ENCODE measurements around the gene CSMD2.
A peak's percentile ranks its signal among the peaks of the same experiment; 100 is the strongest.
"Not testable (repeated sequence)": the region's sequence is repeated elsewhere in the genome, so short reads cannot be mapped to it uniquely, and the experiment has no call there.

CSMD2 gene

GRCh38 chr1:34164771-34165391 lies at the start of gene CSMD2:
TSS of gene CSMD2 (minus strand) at chr1:34165230. CDS start at chr1:34165097, 133 bp downstream.
- H3K4me1 ChIP-seq (ENCODE audit: control insufficient read depth in 1 of 2, insufficient read depth in 2 of 2, low read length in 2 of 2): peaks cover 0 to 40% of the 10 kb centered on the region in 2 donors
- no peak within 1 kb of the TSS for H3K27ac ChIP-seq (ENCODE audit: low read length)
- peaks cover 30% of the 10 kb centered on the region for H3K27me3 ChIP-seq (ENCODE audit: low read depth, low read length)
- H3K36me3 ChIP-seq (ENCODE audit: control insufficient read depth in 1 of 2, insufficient read depth in 2 of 2, low read length in 2 of 2): no peaks in the 10 kb centered on the region
- peak within 1 kb of the TSS; percentile 30 to 71 for H3K4me3 ChIP-seq (ENCODE audit: low read depth in 1 of 2, low read length in 2 of 2)
- H3K9me3 ChIP-seq (ENCODE audit: control insufficient read depth in 1 of 2, low read length in 2 of 2): no peaks in the 10 kb centered on the region

GRCh38 chr1:34213956-34214355 lies 48.9 kb upstream of the CSMD2 start:
- H3K36me3 ChIP-seq (ENCODE audit: control insufficient read depth in 1 of 2, insufficient read depth in 2 of 2, low read length in 2 of 2): no peaks in the 10 kb centered on the region
- no peak overlapping the region for H3K27ac ChIP-seq (ENCODE audit: low read length)
- H3K9me3 ChIP-seq (ENCODE audit: control insufficient read depth in 1 of 2, low read length in 2 of 2): no peaks in the 10 kb centered on the region
- H3K27me3 ChIP-seq (ENCODE audit: low read depth, low read length): no peaks in the 10 kb centered on the region
- no peak overlapping the region for H3K4me3 ChIP-seq (ENCODE audit: low read depth in 1 of 2, low read length in 2 of 2)
- H3K4me1 ChIP-seq (ENCODE audit: control insufficient read depth in 1 of 2, insufficient read depth in 2 of 2, low read length in 2 of 2): no peaks in the 10 kb centered on the region

- no peaks in the 10 kb centered on the region for H3K36me3 ChIP-seq (ENCODE audit: control insufficient read depth in 1 of 2, insufficient read depth in 2 of 2, low read length in 2 of 2)
These were observed 47.6 kb upstream of the CSMD2 start for GRCh38 chr1:34212673-34213072.

GRCh38 chr1:34199927-34200326 lies 34.9 kb upstream of the CSMD2 start:
- Histone ChIP-seq H3K4me1 (ENCODE audit: control insufficient read depth in 1 of 2, insufficient read depth in 2 of 2, low read length in 2 of 2) (no peaks in the 10 kb centered on the region), H3K27ac (ENCODE audit: low read length) (no peak overlapping the region), H3K9me3 (ENCODE audit: control insufficient read depth in 1 of 2, low read length in 2 of 2) (no peaks in the 10 kb centered on the region), H3K27me3 (ENCODE audit: low read depth, low read length) (no peaks in the 10 kb centered on the region), H3K4me3 (ENCODE audit: low read depth in 1 of 2, low read length in 2 of 2) (no peak overlapping the region), H3K36me3 (ENCODE audit: control insufficient read depth in 1 of 2, insufficient read depth in 2 of 2, low read length in 2 of 2) (no peaks in the 10 kb centered on the region)

More at GRCh38 chr1:34212673-34213072, 47.6 kb upstream of the CSMD2 start:
- H3K9me3 ChIP-seq (ENCODE audit: control insufficient read depth in 1 of 2, low read length in 2 of 2): no peaks in the 10 kb centered on the region
- H3K27ac ChIP-seq (ENCODE audit: low read length): no peak overlapping the region
- H3K27me3 ChIP-seq (ENCODE audit: low read depth, low read length): no peaks in the 10 kb centered on the region
- H3K4me3 ChIP-seq (ENCODE audit: low read depth in 1 of 2, low read length in 2 of 2): no peak overlapping the region
- H3K4me1 ChIP-seq (ENCODE audit: control insufficient read depth in 1 of 2, insufficient read depth in 2 of 2, low read length in 2 of 2): no peaks in the 10 kb centered on the region

GRCh38 chr1:34192621-34193020 lies 27.6 kb upstream of the CSMD2 start:
- Histone ChIP-seq H3K9me3 (ENCODE audit: control insufficient read depth in 1 of 2, low read length in 2 of 2) (peaks cover 4 to 8% of the 10 kb centered on the region in 2 donors), H3K27ac (ENCODE audit: low read length) (no peak overlapping the region), H3K4me1 (ENCODE audit: control insufficient read depth in 1 of 2, insufficient read depth in 2 of 2, low read length in 2 of 2) (peaks cover 0 to 3% of the 10 kb centered on the region in 2 donors), H3K36me3 (ENCODE audit: control insufficient read depth in 1 of 2, insufficient read depth in 2 of 2, low read length in 2 of 2) (no peaks in the 10 kb centered on the region), H3K4me3 (ENCODE audit: low read depth in 1 of 2, low read length in 2 of 2) (no peak overlapping the region), H3K27me3 (ENCODE audit: low read depth, low read length) (no peaks in the 10 kb centered on the region)

- H3K4me3 ChIP-seq (ENCODE audit: low read depth in 1 of 2, low read length in 2 of 2): no peak overlapping the region
- H3K36me3 ChIP-seq (ENCODE audit: control insufficient read depth in 1 of 2, insufficient read depth in 2 of 2, low read length in 2 of 2): no peaks in the 10 kb centered on the region
These were observed 25.7 kb upstream of the CSMD2 start for GRCh38 chr1:34190692-34191091.

GRCh38 chr1:34188985-34189384 lies 24.0 kb upstream of the CSMD2 start:
- no peaks in the 10 kb centered on the region for H3K27me3 ChIP-seq (ENCODE audit: low read depth, low read length)

More at GRCh38 chr1:34190692-34191091, 25.7 kb upstream of the CSMD2 start:
- H3K4me1 ChIP-seq (ENCODE audit: control insufficient read depth in 1 of 2, insufficient read depth in 2 of 2, low read length in 2 of 2): peaks cover 0 to 3% of the 10 kb centered on the region in 2 donors
- no peak overlapping the region for H3K27ac ChIP-seq (ENCODE audit: low read length)
- H3K27me3 ChIP-seq (ENCODE audit: low read depth, low read length): no peaks in the 10 kb centered on the region
- peaks cover 4 to 8% of the 10 kb centered on the region in 2 donors for H3K9me3 ChIP-seq (ENCODE audit: control insufficient read depth in 1 of 2, low read length in 2 of 2)

GRCh38 chr1:34188418-34188817 lies 23.4 kb upstream of the CSMD2 start:
- Histone ChIP-seq H3K27ac (ENCODE audit: low read length) (no peak overlapping the region), H3K4me1 (ENCODE audit: control insufficient read depth in 1 of 2, insufficient read depth in 2 of 2, low read length in 2 of 2) (peaks cover 0 to 3% of the 10 kb centered on the region in 2 donors), H3K9me3 (ENCODE audit: control insufficient read depth in 1 of 2, low read length in 2 of 2) (peaks cover 4 to 8% of the 10 kb centered on the region in 2 donors), H3K4me3 (ENCODE audit: low read depth in 1 of 2, low read length in 2 of 2) (no peak overlapping the region), H3K36me3 (ENCODE audit: control insufficient read depth in 1 of 2, insufficient read depth in 2 of 2, low read length in 2 of 2) (no peaks in the 10 kb centered on the region), H3K27me3 (ENCODE audit: low read depth, low read length) (no peaks in the 10 kb centered on the region)

More at GRCh38 chr1:34188985-34189384, 24.0 kb upstream of the CSMD2 start:
- Histone ChIP-seq H3K4me3 (ENCODE audit: low read depth in 1 of 2, low read length in 2 of 2) (no peak overlapping the region), H3K4me1 (ENCODE audit: control insufficient read depth in 1 of 2, insufficient read depth in 2 of 2, low read length in 2 of 2) (peaks cover 0 to 3% of the 10 kb centered on the region in 2 donors), H3K36me3 (ENCODE audit: control insufficient read depth in 1 of 2, insufficient read depth in 2 of 2, low read length in 2 of 2) (no peaks in the 10 kb centered on the region), H3K27ac (ENCODE audit: low read length) (no peak overlapping the region), H3K9me3 (ENCODE audit: control insufficient read depth in 1 of 2, low read length in 2 of 2) (peaks cover 4 to 8% of the 10 kb centered on the region in 2 donors)

- Histone ChIP-seq H3K4me3 (ENCODE audit: low read depth in 1 of 2, low read length in 2 of 2) (no peak overlapping the region), H3K27ac (ENCODE audit: low read length) (no peak overlapping the region), H3K9me3 (ENCODE audit: control insufficient read depth in 1 of 2, low read length in 2 of 2) (peaks cover 4 to 8% of the 10 kb centered on the region in 2 donors), H3K36me3 (ENCODE audit: control insufficient read depth in 1 of 2, insufficient read depth in 2 of 2, low read length in 2 of 2) (no peaks in the 10 kb centered on the region), H3K27me3 (ENCODE audit: low read depth, low read length) (no peaks in the 10 kb centered on the region), H3K4me1 (ENCODE audit: control insufficient read depth in 1 of 2, insufficient read depth in 2 of 2, low read length in 2 of 2) (peaks cover 0 to 3% of the 10 kb centered on the region in 2 donors)
These were observed 21.9 kb upstream of the CSMD2 start for GRCh38 chr1:34186741-34187494.

GRCh38 chr1:34183381-34183780 lies 18.4 kb upstream of the CSMD2 start:
- not testable (repeated sequence) for H3K36me3 ChIP-seq (ENCODE audit: control insufficient read depth in 1 of 2, insufficient read depth in 2 of 2, low read length in 2 of 2)

GRCh38 chr1:34178072-34178471 lies 13.0 kb upstream of the CSMD2 start:
- Histone ChIP-seq H3K4me1 (ENCODE audit: control insufficient read depth in 1 of 2, insufficient read depth in 2 of 2, low read length in 2 of 2) (peaks cover 0 to 6% of the 10 kb centered on the region in 2 donors), H3K27ac (ENCODE audit: low read length) (no peak overlapping the region), H3K9me3 (ENCODE audit: control insufficient read depth in 1 of 2, low read length in 2 of 2) (no peaks in the 10 kb centered on the region), H3K36me3 (ENCODE audit: control insufficient read depth in 1 of 2, insufficient read depth in 2 of 2, low read length in 2 of 2) (no peaks in the 10 kb centered on the region), H3K27me3 (ENCODE audit: low read depth, low read length) (peaks cover 17% of the 10 kb centered on the region), H3K4me3 (ENCODE audit: low read depth in 1 of 2, low read length in 2 of 2) (no peak overlapping the region)

More at GRCh38 chr1:34183381-34183780, 18.4 kb upstream of the CSMD2 start:
- not testable (repeated sequence) for H3K9me3 ChIP-seq (ENCODE audit: control insufficient read depth in 1 of 2, low read length in 2 of 2); H3K4me1 ChIP-seq (ENCODE audit: control insufficient read depth in 1 of 2, insufficient read depth in 2 of 2, low read length in 2 of 2); H3K4me3 ChIP-seq (ENCODE audit: low read depth in 1 of 2, low read length in 2 of 2); H3K27ac ChIP-seq (ENCODE audit: low read length); H3K27me3 ChIP-seq (ENCODE audit: low read depth, low read length)

Measured in muscle layer of duodenum (tissue), 2 donors.